Mucosa of stomach (tissue), 1 donor: ENCODE results near the gene SERPINB6.

Experiments used
- H3K27me3 ChIP-seq: one replicate; pipeline ENCODE4 v1.7.0; 2013; ENCODE audit warnings: mild to moderate bottlenecking, low read length; ENCODE audit not compliant: control insufficient read depth, insufficient read depth
- H3K36me3 ChIP-seq: one replicate; pipeline ENCODE4 v1.7.0; 2013; ENCODE audit warnings: low read length; ENCODE audit not compliant: control insufficient read depth, insufficient read depth
- H3K4me1 ChIP-seq: one replicate; pipeline ENCODE4 v1.7.0; 2013; ENCODE audit warnings: mild to moderate bottlenecking, low read length; ENCODE audit not compliant: control insufficient read depth, insufficient read depth
- H3K4me3 ChIP-seq: one replicate; pipeline ENCODE4 v1.7.0; 2013; ENCODE audit warnings: low read length
- H3K9ac ChIP-seq: one replicate; pipeline ENCODE4 v1.7.0; 2013; ENCODE audit warnings: mild to moderate bottlenecking, low read length, moderate library complexity
- H3K9me3 ChIP-seq: one replicate; pipeline ENCODE4 v1.7.0; 2013; ENCODE audit warnings: mild to moderate bottlenecking, low read length, moderate library complexity; ENCODE audit not compliant: control insufficient read depth
- donor health status: Pancreatic carcinoma.

SERPINB6 gene

DNA sequence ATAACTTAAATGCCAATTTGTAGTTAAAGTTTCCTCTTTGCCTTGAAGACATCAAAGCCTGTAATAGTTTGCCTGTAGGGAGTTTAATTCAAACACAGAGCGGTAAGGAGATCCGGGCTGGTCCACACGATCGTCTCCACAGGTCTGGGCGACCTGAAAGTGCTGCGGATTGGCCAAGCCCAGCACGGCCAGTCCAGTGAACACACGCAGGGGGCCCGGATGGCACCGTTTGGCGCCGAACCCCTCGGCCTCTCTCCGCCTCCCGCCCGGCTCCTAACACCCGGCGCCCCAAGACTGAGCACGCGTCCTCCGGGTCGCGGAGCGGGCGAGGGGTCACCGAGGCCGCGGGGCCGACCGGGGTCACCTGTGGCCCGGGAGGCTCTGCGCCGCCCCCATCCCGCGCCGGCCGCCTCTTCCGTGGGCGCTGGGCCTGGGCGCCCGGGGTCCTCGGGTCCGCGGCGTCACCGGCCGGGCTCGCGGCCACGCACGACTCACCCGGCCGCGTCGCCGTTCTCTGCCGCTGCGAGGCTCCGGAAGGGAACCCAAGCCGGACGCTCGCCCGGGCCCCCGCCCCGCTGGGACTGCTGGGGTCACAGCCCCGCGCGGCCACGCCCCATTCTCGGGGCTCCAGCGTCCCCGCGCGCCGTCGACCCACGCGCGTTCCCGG lies 481 bp downstream of the SERPINB6 start:
- no peaks in the 10 kb centered on the region for H3K9me3 ChIP-seq
- peak overlapping the region; percentile 86 for H3K9ac ChIP-seq
- H3K4me3 ChIP-seq, result peak overlapping the region; percentile 46
- H3K4me1 ChIP-seq, result peaks cover 20% of the 10 kb centered on the region
- no peaks in the 10 kb centered on the region for H3K27me3 ChIP-seq
- no peaks in the 10 kb centered on the region for H3K36me3 ChIP-seq

DNA sequence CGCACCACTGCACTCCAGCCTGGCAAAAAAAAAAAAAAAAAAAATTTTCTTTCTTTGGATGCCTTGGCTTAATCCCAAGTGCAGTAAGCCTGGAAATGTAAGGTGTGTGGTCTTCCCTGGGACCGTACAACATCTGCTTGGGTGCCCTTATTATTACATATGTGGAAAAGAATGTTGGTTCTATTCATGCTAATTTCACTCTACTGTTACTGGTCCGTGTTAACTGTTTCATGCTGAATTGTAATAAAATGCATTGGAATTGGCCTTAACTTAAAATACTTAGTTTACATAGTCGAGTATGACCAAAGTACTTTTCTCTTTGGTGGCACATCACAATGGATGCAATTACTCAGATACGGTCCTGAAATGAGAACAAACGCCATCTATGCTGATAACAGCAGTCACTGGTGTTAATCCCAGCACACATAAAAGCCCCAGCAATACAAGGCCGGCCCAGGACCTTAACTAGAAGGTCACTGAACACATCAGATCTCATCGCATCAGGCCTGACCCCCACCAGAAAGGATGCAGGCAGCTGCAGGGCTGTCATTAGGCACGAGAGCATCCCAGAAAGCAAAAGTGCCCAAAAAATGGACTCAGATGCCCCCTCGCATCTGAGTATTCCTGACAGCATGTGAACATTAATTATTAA lies 1.2 kb downstream of the SERPINB6 start:
- no peaks in the 10 kb centered on the region for H3K27me3 ChIP-seq
- peaks cover 20% of the 10 kb centered on the region for H3K4me1 ChIP-seq

DNA sequence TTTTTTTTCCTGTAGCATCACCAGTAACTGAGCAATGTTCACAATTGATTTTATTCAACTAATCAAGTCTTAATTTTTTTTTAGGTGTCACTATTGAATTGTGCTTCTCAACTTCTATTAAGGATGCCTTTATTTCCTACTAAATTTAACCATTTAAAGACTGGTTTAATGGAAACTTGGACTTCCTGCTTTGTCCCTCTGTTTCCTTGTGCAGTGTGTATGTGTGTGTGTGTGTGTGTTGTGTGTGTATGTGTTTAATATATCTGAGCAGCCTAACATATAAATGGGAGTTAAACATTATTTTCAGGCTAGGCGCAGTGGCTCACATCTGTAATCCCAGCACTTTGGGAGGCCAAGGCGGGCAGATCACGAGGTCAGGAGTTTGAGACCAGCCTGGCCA lies 1.8 kb downstream of the SERPINB6 start:
- Histone ChIP-seq H3K9me3 (no peaks in the 10 kb centered on the region), H3K27me3 (no peaks in the 10 kb centered on the region), H3K9ac (no peak overlapping the region), H3K36me3 (no peaks in the 10 kb centered on the region), H3K4me3 (no peak overlapping the region), H3K4me1 (peaks cover 20% of the 10 kb centered on the region)

More for the DNA sequence above, 1.2 kb downstream of the SERPINB6 start:
- Histone ChIP-seq H3K9ac (peak overlapping the region; percentile 86), H3K4me3 (peak overlapping the region; percentile 46), H3K9me3 (no peaks in the 10 kb centered on the region), H3K36me3 (no peaks in the 10 kb centered on the region)

DNA sequence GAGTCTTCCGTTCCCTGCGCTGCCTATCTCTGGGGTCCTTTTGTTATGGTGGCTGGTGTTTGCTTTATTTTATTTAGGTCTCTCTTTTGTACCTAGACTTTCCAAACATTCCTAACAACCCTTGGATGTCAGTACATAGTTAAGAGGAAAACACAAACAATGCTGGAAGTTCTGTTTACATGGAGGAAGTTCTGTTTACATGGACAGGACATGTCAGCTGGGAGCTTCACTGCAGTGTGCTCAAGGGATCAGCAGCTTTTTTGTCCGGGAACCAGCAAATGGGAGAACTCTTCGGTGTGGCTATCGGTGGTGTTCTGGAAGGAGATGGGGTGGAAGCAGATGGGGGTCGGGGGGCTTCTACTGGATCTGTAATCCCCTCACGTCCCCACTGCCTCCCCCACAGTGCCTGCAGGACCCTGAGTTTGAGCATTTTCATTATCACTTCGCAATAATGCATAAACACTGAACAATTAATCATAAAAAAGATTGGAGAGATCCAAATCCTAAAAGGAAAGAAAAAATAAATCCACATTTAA lies 2.7 kb downstream of the SERPINB6 start:
- Histone ChIP-seq H3K4me3 (no peak overlapping the region), H3K36me3 (no peaks in the 10 kb centered on the region), H3K9ac (no peak overlapping the region), H3K9me3 (no peaks in the 10 kb centered on the region), H3K4me1 (peaks cover 20% of the 10 kb centered on the region), H3K27me3 (no peaks in the 10 kb centered on the region)

DNA sequence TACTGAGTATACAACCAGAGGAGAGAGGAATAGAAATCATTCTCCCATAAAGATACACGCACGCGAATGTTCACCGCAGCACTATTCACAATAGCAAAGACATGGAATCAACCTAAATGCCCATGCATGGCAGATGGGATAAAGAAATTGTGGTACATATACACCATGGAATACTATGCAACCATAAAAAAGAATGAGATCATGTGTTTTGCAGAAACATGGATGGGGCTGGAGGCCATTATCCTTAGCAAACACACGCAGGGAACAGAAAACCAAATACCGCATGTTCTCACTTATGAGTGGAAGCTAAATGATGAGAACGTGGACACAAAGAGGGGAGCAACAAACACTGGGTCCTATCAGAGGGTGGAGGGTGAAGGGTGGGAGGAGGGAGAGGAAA lies 3.4 kb downstream of the SERPINB6 start:
- Histone ChIP-seq H3K36me3 (no peaks in the 10 kb centered on the region), H3K4me3 (no peak overlapping the region), H3K9ac (no peak overlapping the region), H3K27me3 (no peaks in the 10 kb centered on the region), H3K9me3 (no peaks in the 10 kb centered on the region), H3K4me1 (peaks cover 25% of the 10 kb centered on the region)

DNA sequence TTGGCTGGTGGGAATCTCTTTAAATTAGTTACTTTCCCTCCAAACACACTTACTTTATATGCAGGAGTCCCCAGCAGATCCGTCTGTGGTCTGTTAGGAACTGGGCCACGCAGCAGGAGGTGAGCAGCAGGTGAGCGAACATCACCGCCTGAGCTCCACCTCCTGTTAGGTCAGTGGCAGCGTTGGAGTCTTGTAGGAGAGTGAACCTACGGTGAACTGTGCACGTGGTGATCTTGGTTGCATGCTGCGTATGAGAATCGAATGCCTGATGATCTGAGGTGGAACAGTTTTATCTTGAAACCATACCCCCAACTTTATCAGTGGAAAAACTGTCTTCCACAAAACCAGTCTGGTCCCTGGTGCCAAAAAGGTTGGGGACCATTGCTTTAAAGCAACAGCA lies 5.0 kb downstream of the SERPINB6 start:
- peaks cover 35% of the 10 kb centered on the region for H3K4me1 ChIP-seq

DNA sequence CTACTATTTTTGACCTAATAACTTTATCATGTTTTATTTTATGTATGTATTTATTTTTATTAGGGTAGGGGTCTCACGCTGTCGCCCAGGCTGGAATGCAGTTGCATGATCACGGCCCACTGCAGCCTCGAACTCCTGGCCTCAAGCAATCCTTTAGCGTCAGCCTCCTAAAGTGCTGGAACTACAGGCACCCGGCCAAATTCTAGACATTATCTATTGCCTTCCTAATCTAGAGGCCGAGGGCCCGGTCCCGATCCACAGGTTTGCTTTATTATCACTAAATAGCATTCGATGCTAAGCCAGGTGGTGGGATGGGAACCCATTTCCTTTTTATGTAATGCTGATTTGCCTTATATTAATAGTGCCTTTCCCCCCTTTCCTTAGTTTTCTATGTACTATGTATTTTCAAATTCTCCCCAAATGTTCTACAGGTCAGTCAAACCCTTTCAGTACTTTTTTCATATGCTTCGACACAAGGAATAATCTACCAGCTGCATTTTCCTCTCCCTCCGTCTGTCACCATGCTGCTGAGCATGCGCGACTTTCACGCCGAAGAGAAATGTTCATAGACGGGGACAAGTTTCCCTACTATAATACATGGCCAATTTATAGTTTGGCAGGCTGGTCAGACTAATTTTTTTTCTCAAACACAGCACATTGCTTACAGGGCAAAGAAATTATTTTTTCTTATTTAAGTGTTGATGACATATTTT lies 6.4 kb downstream of the SERPINB6 start:
- H3K9ac ChIP-seq, result no peak overlapping the region
- no peaks in the 10 kb centered on the region for H3K36me3 ChIP-seq
- no peaks in the 10 kb centered on the region for H3K9me3 ChIP-seq
- no peak overlapping the region for H3K4me3 ChIP-seq
- peaks cover 43% of the 10 kb centered on the region for H3K4me1 ChIP-seq
- no peaks in the 10 kb centered on the region for H3K27me3 ChIP-seq

More for the DNA sequence above, 5.0 kb downstream of the SERPINB6 start:
- Histone ChIP-seq H3K4me3 (no peak overlapping the region), H3K9me3 (no peaks in the 10 kb centered on the region), H3K27me3 (no peaks in the 10 kb centered on the region), H3K9ac (no peak overlapping the region), H3K36me3 (no peaks in the 10 kb centered on the region)

DNA sequence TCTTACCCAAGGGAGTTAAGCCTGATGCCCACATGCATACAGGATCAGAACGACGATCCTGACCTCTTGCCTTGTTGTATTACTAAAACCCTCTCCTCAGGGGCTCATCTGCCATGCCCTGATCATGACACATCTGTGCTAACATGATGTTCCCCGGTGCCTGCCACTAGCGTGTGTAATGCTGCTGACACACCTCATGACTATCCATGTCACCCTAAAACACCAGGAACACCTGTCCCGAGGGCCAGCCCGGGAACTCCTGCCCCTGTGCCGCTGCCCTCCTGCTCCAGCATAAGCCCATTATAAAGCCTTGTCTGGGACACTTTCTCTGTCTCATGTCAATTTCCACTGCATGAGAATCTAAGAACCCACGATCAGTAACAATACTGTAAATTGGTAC lies 7.6 kb downstream of the SERPINB6 start:
- no peak overlapping the region for H3K4me3 ChIP-seq
- H3K27me3 ChIP-seq, result no peaks in the 10 kb centered on the region
- peaks cover 46% of the 10 kb centered on the region for H3K4me1 ChIP-seq
- no peaks in the 10 kb centered on the region for H3K36me3 ChIP-seq
- H3K9ac ChIP-seq, result no peak overlapping the region
- no peaks in the 10 kb centered on the region for H3K9me3 ChIP-seq

DNA sequence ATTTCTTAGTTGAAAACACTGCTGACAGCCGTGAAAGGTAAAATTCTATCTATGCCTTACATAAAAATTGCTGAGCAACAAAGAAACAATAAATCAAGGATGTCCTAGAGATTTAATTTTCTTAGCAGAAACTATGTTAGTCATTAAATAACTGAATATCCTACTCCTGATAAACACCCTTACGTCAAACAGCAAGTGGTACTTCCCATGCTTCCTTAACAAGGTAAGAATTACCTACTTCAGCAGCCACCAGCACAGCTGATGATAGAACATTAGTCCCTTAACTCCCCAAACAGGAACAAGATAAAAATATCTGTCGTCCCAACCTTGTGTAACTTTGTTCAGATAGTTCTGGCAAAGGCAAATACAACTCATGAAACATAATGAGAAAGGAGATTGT lies 8.7 kb downstream of the SERPINB6 start:
- peak overlapping the region; percentile 46 for H3K9ac ChIP-seq
- H3K4me1 ChIP-seq, result peaks cover 46% of the 10 kb centered on the region
- H3K4me3 ChIP-seq, result no peak overlapping the region
- H3K36me3 ChIP-seq, result no peaks in the 10 kb centered on the region
- H3K9me3 ChIP-seq, result no peaks in the 10 kb centered on the region
- no peaks in the 10 kb centered on the region for H3K27me3 ChIP-seq

DNA sequence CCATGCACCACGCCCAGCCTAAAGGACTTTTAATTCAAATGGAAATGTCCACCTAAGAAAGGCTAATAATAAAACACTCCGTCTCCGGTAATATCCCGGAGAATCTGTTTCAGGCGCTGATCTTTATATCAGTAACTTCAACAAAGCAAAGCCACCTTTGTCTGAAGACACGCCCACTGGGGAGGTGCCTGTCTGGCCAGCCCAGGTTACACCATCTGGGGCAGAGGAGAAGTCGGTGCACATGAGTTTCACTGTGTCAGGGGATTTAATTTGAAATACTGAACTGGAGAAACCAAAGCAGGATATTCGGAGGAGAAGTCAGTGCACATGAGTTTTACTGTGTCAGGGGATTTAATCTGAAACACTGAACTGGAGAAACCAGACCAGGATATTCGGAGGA lies 9.4 kb downstream of the SERPINB6 start:
- Histone ChIP-seq H3K4me1 (peaks cover 44% of the 10 kb centered on the region), H3K27me3 (no peaks in the 10 kb centered on the region), H3K4me3 (peak overlapping the region; percentile 27), H3K9me3 (no peaks in the 10 kb centered on the region), H3K36me3 (no peaks in the 10 kb centered on the region), H3K9ac (peak overlapping the region; percentile 68)

DNA sequence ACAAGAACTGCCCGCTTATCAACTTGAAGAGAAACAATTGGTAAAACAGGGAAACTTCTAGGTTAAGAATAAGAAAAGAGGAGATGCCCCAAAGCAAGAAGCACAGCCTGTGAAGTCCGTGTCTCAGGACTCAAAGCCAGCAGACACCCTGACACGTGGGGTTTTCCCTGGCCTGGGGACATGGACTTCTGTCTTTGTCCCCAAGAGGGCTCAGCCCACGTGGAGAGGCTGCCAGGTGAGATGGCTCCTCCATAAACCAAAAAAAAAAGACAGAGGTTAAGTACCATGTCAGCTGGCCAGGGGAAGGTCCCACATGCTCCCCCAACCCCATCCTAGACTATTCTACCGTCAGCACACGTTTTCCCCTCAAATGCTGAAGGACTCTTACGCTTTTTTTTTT lies 9.9 kb downstream of the SERPINB6 start:
- peak overlapping the region; percentile 68 for H3K9ac ChIP-seq
- H3K4me1 ChIP-seq, result peaks cover 39% of the 10 kb centered on the region
- peak overlapping the region; percentile 27 for H3K4me3 ChIP-seq
- H3K36me3 ChIP-seq, result no peaks in the 10 kb centered on the region
- H3K27me3 ChIP-seq, result no peaks in the 10 kb centered on the region
- no peaks in the 10 kb centered on the region for H3K9me3 ChIP-seq

DNA sequence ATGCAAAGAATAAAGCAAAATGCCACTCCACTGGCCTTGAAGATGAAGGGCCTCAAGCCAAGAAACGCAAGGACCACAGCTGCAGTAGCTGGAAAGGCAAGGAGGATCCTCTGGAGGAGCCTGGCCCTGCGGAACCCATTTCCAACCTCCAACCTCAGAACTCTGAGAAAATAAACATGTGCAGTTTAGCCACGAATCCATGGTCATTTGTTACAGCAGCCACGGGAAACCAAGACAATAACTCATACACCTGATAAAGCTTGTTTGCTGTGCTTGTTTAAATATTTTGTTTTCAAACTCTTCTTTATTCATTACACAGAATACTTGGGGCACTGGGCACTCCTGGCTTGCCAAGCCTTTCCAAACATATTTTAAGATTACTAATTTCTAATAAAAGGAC lies 10.4 kb downstream of the SERPINB6 start:
- Histone ChIP-seq H3K4me3 (peak overlapping the region; percentile 21), H3K36me3 (no peaks in the 10 kb centered on the region), H3K9ac (peak overlapping the region; percentile 68), H3K4me1 (peaks cover 38% of the 10 kb centered on the region), H3K27me3 (no peaks in the 10 kb centered on the region), H3K9me3 (no peaks in the 10 kb centered on the region)
